Kasumi-1 (cell line): Measurements from ENCODE around the gene TBCD.
"Not testable (repeated sequence)": the region's sequence is repeated elsewhere in the genome, so short reads cannot be mapped to it uniquely, and the experiment has no call there.

ENCODE experiments used
- DNase-seq, 2 experiments: peaks; one replicate each; lab custom pipeline; 2025; lab: John Stamatoyannopoulos, UW

Gene TBCD

DNA sequence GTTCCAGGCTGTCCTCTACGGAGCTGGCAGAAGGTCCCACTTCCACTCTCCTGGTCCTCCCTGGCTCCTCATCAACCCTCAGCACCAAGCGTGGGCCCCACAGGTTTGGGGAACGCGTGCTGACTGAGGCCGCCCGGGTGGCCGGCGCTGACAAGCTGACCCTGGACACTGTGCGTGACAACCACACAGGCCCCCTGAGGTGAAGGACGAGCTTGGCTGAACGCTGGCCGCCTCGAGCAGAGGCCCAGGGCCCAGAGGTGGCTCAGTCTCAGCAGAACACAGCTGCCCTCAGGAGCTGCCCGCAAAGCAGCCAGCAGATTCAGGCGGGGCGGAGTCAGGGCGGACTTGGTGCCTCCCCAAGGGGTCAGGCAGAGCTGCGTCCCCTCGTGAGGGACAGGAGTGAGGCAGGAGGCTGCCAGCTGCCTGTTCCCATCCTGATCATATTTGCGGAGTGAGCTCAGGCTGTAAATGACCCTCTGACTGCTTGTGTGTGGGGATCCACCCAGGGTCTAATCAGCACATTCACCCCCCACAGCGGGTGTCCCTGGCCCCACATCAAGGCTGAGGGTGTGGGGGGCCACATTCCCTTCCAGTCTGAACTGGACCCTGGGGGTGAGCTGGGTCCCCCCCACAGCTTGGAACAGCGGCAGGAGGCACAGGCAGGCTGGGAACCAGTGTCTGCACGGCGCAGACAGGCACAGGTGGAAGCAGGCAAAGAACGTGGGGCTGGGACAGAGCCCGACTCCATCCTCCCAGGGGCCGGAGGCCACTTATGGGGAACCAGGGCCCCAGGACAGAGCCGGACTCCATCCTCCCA, 222.5 kb downstream of the TBCD start:
- DNase-seq: no peak

- DNase-seq: no peak
Observed at GRCh38 chr17:82976982-82977488, 225.2 kb downstream of the TBCD start.

DNA sequence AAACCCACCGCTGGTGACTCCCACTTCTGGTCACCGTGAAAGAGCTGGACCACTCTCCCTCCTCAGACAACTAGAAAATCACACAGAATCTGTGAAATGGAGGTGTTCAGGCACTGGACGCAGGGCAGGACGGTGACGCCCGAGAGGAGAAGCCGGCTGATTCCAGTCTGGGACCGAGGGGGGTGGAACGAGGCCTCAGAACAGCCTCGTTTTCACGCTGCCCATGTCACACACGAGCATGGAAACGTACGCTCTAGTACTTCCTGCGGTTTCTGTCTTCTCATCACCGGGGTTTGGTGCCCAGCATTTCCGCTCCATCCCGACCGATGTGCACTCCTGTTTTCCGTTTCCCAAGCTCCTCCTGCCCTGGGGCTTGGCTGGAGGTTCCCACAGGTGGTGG, 225.7 kb downstream of the TBCD start:
- DNase-seq: no peak

DNA sequence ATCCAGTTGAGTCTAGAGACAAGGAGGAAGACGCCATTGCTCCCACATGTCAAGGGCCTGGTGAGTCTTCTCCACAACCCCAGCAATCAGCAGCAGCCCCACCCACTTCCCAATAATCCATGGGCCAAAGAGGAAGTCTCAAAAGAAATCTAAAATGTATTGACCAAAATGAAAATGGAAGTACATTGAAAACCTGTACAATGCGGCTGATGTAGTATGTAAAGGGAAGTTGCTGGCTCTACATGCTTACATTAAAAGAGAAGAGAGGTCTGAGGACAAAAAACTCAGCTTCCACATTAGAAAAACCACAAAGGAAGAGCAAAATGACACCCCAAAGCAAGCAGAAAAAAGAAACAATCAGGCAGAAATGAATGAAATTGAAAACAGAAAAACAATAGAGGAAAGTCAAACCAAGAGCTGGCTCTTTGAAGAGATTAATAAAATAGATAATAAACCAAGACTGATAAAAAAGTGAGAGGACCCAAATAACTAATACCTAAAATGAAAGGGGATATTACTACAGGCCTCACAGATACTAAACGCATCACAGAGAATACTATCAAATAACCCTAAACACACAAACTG, 227.0 kb downstream of the TBCD start:
- DNase-seq: peak; percentile 92 to 93

DNA sequence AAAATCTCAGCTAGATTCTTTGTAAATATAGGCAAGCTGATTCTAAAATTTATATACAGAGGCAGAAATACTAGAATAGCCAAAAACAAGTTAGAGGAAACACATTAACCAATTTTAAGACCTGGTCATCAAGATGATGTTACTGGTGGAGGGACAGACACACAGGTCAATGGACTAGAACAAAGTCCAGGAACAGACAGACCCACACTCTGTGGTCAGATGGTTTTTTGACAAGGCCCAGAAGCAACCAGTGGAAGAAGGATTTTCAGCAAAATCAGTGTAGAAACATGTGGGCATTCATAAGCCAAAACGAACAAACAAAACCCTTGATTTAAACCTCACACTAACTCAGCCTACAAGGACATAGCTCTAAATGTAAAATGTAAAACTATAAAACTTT, 227.9 kb downstream of the TBCD start:
- DNase-seq: no peak

DNA sequence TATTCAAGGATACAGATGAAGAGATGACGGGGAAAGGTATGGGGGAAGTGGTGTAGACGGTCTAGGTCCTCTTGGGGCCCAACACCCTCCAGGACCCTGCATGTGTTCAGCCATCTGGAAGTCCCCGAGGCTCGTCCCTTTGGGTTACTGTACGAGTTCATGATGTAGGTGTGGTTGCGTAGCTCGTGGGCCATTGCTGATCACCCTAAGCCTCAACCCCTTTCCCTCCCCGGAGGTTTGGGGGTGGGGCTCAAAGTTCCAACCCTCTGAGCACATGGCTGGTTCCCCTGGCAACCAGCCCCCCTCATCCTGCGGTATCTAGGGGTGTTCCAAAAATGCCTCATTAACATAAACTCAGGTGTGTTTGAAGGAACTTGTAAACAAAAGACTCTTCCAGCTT, 228.8 kb downstream of the TBCD start:
- no peak for DNase-seq

DNA sequence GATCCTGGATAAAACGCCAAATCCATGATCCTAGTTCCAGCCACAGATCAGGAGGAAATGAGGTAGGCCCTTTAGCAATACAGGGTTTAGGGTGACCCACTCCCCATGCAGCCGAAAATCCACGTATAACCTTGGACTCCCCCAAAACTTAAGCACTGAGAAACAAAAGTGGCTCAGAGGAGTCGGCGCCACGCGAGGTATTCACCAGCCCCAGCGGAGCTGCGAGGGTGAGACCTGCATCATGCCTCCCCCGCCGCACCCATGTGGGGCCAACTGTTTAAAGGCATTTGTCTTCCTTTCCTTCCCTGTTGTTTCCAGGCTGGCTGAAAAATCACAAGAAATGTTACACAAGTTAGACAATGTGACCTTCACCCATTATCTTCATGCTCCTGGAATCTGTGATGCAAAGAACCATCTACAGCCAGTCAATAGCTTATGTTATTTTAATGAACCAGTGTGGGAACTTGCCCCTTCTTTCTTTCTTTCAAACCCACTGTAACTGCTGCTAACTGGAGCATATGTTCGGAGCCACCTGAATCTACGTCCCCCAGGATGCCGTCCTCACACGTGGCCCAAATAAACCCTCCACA, 229.4 kb downstream of the TBCD start:
- no peak for DNase-seq

GRCh38 chr17:82983510-82984248, 231.8 kb downstream of the TBCD start:
- DNase-seq: no peak

- not testable (repeated sequence) for DNase-seq
Observed at GRCh38 chr17:82984249-82984617, 232.4 kb downstream of the TBCD start.

DNA sequence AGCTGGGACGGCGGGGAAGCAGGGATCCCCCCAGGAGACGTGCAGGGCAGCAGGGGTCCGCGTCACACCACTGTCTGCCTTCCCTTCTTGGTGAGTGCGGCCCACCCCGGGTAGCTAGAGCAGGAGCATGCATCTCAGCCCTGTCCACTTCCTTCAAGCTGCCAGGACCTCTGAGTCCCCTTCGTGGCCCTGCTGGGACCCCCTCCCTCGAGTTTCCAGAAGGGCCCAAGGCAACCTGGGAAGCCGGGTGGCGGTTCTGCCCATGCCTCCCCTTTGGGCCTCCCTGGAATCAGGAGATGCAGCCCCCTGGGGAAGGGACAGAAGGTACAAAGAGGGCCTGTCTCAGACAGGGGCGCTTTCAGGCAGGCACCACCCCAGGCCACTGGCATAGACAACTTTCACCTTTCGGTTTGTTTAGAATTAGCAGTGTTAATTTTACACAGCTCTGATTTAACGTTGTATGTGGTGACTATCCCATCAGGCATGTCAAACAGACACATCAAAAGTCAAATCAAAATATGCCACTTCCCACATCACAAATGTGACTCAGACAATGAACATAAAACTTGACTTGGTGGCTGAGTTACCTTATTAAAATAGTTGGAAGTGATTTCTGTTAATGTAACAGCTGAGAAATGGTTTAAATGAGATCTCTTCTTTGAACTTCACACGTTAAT, 233.0 kb downstream of the TBCD start:
- no peak for DNase-seq

GRCh38 chr17:82985428-82985805, 233.6 kb downstream of the TBCD start:
- DNase-seq: no peak

GRCh38 chr17:82985973-82986372, 234.1 kb downstream of the TBCD start:
- peak; percentile 48 to 67 for DNase-seq

- not testable (repeated sequence) for DNase-seq
Observed at GRCh38 chr17:82989051-82989450, 237.2 kb downstream of the TBCD start.

DNA sequence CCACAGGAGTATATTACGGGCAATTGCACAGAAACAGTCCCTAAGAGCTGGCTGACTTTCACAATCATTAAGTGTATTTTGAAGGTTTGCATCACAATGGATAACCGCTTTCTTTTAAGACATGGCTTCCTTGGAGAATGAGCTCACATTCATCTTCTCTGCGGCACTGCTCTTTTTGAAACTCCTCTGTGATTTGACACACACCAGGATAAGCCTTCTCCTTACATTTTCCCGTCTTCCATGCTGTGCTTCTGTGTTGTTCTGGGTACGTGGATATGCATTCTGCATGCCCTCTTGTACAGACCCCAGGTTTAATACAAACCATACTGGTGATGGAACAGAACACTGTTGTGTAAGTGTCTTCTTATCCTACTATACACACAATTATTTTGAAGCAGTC, 238.0 kb downstream of the TBCD start:
- DNase-seq: no peak

GRCh38 chr17:82993005-82993404, 241.1 kb downstream of the TBCD start:
- no peak for DNase-seq
